ENCODE measurements around the gene NBAS. TPM values are rescaled to one million over a fixed set of nuclear protein-coding genes. Genes with fewer than 3 reads are reported as not detected.

The NBAS gene
- total RNA-seq, 1 experiment from 2014 or later = 32.5 TPM

GRCh38 chr2:15410884-15411283 is 150.2 kb downstream of the NBAS start:
- DNase-seq = no peak
- Mint-ChIP-seq H3K4me3 (no peak overlapping the region), H3K36me3 (ENCODE audit: insufficient read depth in 1 of 3, low read depth in 3 of 3) (peaks cover 0 to 2% (median 0%) of the 10 kb centered on the region in 3 experiments; a peak in 1 of 7 replicates), H3K27ac (peak overlapping the region in 2 of 3 experiments; percentile 85 to 91; a peak in 2 of 7 replicates), H3K27me3 (ENCODE audit: low read depth) (no peaks in the 10 kb centered on the region), H3K9me3 (no peaks in the 10 kb centered on the region), H3K4me1 (0 out of 4 replicates have a peak, but pooled peaks cover 0 to 3% of the 10 kb centered on the region in 2 experiments)
- Histone ChIP-seq H3K9me3 (ENCODE audit: control insufficient read depth, low read depth, low read length) (no peaks in the 10 kb centered on the region), H2BK20ac (ENCODE audit: low read depth, low read length, poor library complexity, severe bottlenecking) (no peak overlapping the region), H4K20me1 (ENCODE audit: control insufficient read depth, insufficient read depth, insufficient read length) (no peaks in the 10 kb centered on the region), H2BK15ac (ENCODE audit: low read depth, low read length) (no peak overlapping the region), H3K79me1 (ENCODE audit: insufficient read depth, low read depth, low read length, poor library complexity, severe bottlenecking) (no peaks in the 10 kb centered on the region), H2AFZ (ENCODE audit: low read length) (no peak overlapping the region), H3K4me2 (ENCODE audit: insufficient read depth, insufficient read length, low read length) (no peak overlapping the region), H3K23me2 (ENCODE audit: insufficient read length, low read depth, low read length, poor library complexity, severe bottlenecking) (no peaks in the 10 kb centered on the region), H2BK12ac (ENCODE audit: insufficient read length, low read depth, low read length) (no peak overlapping the region), H2BK120ac (ENCODE audit: low read depth, low read length, poor library complexity, severe bottlenecking) (no peak overlapping the region), H4K91ac (ENCODE audit: insufficient read length, low read depth, low read length) (no peak overlapping the region), H3K56ac (ENCODE audit: insufficient read length, low read depth, low read length) (no peak overlapping the region), H2BK5ac (ENCODE audit: insufficient read length, low read length) (no peak overlapping the region), H3K14ac (ENCODE audit: insufficient read depth, low read length) (no peak overlapping the region), H3K79me2 (ENCODE audit: insufficient read depth, low read length) (no peaks in the 10 kb centered on the region), H3K9ac (ENCODE audit: extremely low read depth, insufficient read length, low read length) (no peak overlapping the region), H3K23ac (ENCODE audit: insufficient read length, low read depth, low read length) (no peak overlapping the region), H3K4ac (ENCODE audit: low read depth, low read length) (no peak overlapping the region), H3K18ac (ENCODE audit: insufficient read length, low read depth, low read length) (no peak overlapping the region), H3K4me1 (ENCODE audit: insufficient read depth, low read length) (no peaks in the 10 kb centered on the region), H3T11ph (ENCODE audit: low read length) (no peak overlapping the region), H2AK5ac (ENCODE audit: insufficient read length, low read length) (no peak overlapping the region), H3K27ac (ENCODE audit: insufficient read length, low read depth, low read length) (no peak overlapping the region), H4K8ac (replicated peaks; ENCODE audit: insufficient read length, low read depth, low read length) (no peak overlapping the region), H3K27me3 (ENCODE audit: insufficient read depth, low read length) (no peaks in the 10 kb centered on the region), H4K5ac (ENCODE audit: insufficient read length, low read depth, low read length) (no peak overlapping the region)
- no CpG with 5 or more reads among the region's 9 CpGs for WGBS (ENCODE audit: extremely low coverage, insufficient read length, low lambda C conversion rate)
- no peak for TF ChIP-seq CTCF (conservative IDR thresholded peaks at IDR 0.05)
